Right lobe of liver (tissue), 6 donors: Measurements from ENCODE around the gene DCTN4. TPM values are rescaled to one million over a fixed set of nuclear protein-coding genes. Genes with fewer than 3 reads are reported as not detected.

Experiments
- ATAC-seq, 4 donors: fragments of 200-7000 bp; cut with Tn5 transposase; one replicate each; pipeline ENCODE4 v1.9.1; 2020; ENCODE audit warnings: mild to moderate bottlenecking in 4 of 4, moderate library complexity in 4 of 4
- DNase-seq, 3 donors: peaks; one replicate each; pipeline ENCODE4 v3.0.0-alpha.2; 2020
- H3K27ac ChIP-seq, 3 donors: fragments of 200-600 bp; one replicate each; pipeline ENCODE4 v1.8.0; 2022
- H3K27me3 ChIP-seq, 2 donors: fragments of 200-600 bp; one replicate each; pipeline ENCODE4 v1.8.0; 2022
- H3K36me3 ChIP-seq, 4 donors: fragments of 200-600 bp; sonication (generic) in 1 of 4; one replicate each; pipeline versions ENCODE4 v1.5.1 to v1.8.0; 2017 to 2022; ENCODE audit warnings: control low read depth in 1 of 4
- H3K4me1 ChIP-seq, 4 donors: fragments of 200-600 bp; sonication (generic) in 1 of 4; one replicate each; pipeline versions ENCODE4 v1.5.1 to v1.8.0; 2017 to 2022; ENCODE audit warnings: control low read depth in 1 of 4
- H3K4me3 ChIP-seq, 3 donors: fragments of 200-600 bp; one replicate each; pipeline ENCODE4 v1.8.0; 2022
- H3K9me3 ChIP-seq, 4 donors: fragments of 200-600 bp; sonication (generic) in 1 of 4; one replicate each; pipeline versions ENCODE4 v1.5.1 to v1.8.0; 2017 to 2022; ENCODE audit warnings: control low read depth in 1 of 4
- CTCF ChIP-seq, 4 donors: fragments of 200-600 bp in 3 of 4; fragments of 450-650 bp in 1 of 4; IDR thresholded peaks; one replicate each; pipeline versions ENCODE4 v1.5.1 to v1.8.0; 2016 to 2022; ENCODE audit warnings: antibody characterized with exemption in 4 of 4, mild to moderate bottlenecking in 2 of 4
- POLR2A ChIP-seq: fragments of 450-650 bp; IDR thresholded peaks from one replicate; pipeline ENCODE4 v1.6.1; 2017; ENCODE audit warnings: antibody characterized with exemption, mild to moderate bottlenecking
- WGBS: methylation state at CpG from one replicate; pipeline ENCODE4 v1.1.6; 2018; ENCODE audit warnings: low coverage, low lambda C conversion rate; ENCODE audit not compliant: insufficient coverage; ENCODE audit errors: missing lambda C conversion rate; 5-methylcytosine and 5-hydroxymethylcytosine counted together
- intact Hi-C, 2 donors: fragments of 100-400 bp; cut with DNase I; formaldehyde crosslinking; loops; one replicate each; pipeline versions ENCODE4 v1.11.2 to v1.14.1; 2022
- total RNA-seq, 6 experiments: library from RNA; depleted of rRNA in 2 of 6; stranded (reverse); fragments of >200 nt in 2 of 6; fragmentation: NEBNext Ultra II Directional in 3 of 6; extraction: Animal tissue kit (Norgen Biotek cat#: 25700) in 3 of 6; gene quantifications; one replicate each; pipeline versions ENCODE4 v1.1.0 to v1.2.4, GENCODE V29; 2016 to 2023
- donor health status: DM: no; HTN: yes; CAD: no.
- donor health status: DM: no; HTN: no; CAD: no.
- donor health status: DM: no; HTN: no; CAD: no.
- donor health status: DM: no; HTN: yes; CAD: no.
- donor health status: DM: no; HTN: yes; CAD: no.

DCTN4 gene
- total RNA-seq, 6 experiments from 2014 or later, result 25.2 to 30.5 (median 27.6) TPM

- no peaks in the 10 kb centered on the region for H3K4me1 ChIP-seq
- ATAC-seq (no peak), DNase-seq (no peak)
- intact Hi-C loops, result no loop called here
- H3K36me3 ChIP-seq, result no peaks in the 10 kb centered on the region
- 79% methylated on average over 2 of the region's 3 CpGs for WGBS
- no peak overlapping the region for H3K27ac ChIP-seq
- H3K9me3 ChIP-seq, result no peaks in the 10 kb centered on the region
- no peaks in the 10 kb centered on the region for H3K27me3 ChIP-seq
- TF ChIP-seq POLR2A, result no peak
- TF ChIP-seq CTCF (IDR thresholded peaks at IDR 0.05), result no peak
- no peak overlapping the region for H3K4me3 ChIP-seq
Measured at GRCh38 chr5:150663936-150664335, 94.9 kb downstream of the DCTN4 start.

DNA sequence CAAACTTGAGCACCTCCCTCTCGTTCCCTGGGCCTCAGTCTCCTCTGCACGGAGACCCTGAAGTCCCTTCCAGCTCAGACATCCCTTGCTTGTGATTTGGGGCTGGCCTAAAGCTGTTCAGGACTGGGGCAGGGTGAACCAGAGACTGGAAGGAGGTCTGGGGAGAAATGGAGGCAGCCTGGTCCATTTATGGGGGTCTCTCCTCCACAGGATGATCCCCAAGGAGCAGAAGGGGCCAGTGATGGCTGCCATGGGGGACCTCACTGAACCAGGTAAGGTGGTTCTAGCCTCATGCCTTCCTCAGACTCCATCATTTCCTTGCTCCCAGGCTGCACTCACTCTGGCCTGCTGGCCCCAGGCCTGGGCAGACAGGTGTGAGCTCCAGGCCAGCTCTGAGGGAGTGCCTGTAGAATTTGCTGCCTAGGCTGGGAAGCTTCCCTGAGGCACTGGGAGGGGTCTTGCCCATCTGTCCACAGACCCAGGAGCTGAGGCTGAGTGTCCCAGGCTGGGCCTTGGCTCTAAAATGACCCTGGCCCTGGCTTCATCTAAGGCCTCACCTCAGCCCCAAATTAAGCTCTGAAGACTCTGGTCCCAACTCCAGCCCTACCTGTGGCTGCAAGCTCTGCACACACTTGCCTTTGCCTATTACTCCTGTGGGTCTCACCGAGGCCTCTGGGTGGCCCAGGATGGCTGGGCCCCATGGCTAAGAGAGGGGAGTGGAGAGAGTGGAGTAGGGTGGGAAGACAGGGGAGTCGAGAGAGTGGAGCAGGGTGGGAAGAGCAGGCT, 95.9 kb downstream of the DCTN4 start:
- TF ChIP-seq CTCF (IDR thresholded peaks at IDR 0.05), result no peak
- no peak for TF ChIP-seq POLR2A
- ATAC-seq, result no peak
- intact Hi-C loops, result no loop called here
- H3K27me3 ChIP-seq, result no peaks in the 10 kb centered on the region
- H3K36me3 ChIP-seq, result no peaks in the 10 kb centered on the region
- WGBS, result 84% methylated on average over 4 of the region's 4 CpGs
- peaks cover 0 to 4% (median 0%) of the 10 kb centered on the region in 4 donors for H3K4me1 ChIP-seq
- no peaks in the 10 kb centered on the region for H3K9me3 ChIP-seq
- H3K27ac ChIP-seq, result no peak overlapping the region
- H3K4me3 ChIP-seq, result no peak overlapping the region
- peak in 1 of 3 donors; percentile 33 for DNase-seq

DNA sequence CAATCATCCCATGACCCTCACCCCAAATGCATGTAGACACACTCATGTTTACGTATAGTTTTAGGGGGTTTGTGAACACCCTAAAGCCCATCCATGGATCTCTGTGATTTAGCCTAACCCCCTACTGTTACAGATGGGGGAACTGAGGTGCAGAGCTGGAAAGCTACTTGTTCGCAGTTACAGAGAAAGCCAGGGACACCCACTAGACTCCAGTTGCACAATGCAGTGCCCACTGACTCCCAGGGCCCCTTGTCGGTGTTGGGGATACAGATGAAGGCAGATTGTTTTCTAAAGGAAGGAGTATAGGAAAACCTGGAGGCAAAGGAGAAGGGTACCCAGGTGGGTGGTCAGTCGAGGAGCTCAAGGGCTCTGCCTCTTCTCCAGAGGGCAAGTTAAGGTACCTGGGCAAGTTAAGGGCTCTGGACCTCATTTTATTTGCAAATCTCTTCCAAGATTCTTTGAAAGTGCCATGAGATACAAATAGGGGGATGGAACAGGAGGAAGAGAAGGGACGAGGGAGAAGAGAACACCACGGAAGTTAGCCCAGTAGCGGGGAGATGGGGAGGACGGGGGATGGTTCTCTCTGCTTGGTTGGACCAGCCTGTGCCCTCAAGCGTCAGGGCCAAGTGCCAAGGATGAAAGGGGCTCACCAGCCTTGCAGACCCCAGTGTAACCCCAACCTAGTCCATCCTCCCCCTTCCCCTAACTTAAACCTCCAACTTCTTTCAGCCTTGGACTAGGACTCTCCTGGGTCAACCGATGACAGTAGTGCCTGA, 96.8 kb downstream of the DCTN4 start:
- TF ChIP-seq POLR2A (no peak), CTCF (IDR thresholded peaks at IDR 0.05) (no peak)
- Histone ChIP-seq H3K4me1 (peaks cover 0 to 13% (median 3%) of the 10 kb centered on the region in 4 donors), H3K4me3 (no peak overlapping the region), H3K27me3 (no peaks in the 10 kb centered on the region), H3K27ac (no peak overlapping the region), H3K9me3 (no peaks in the 10 kb centered on the region), H3K36me3 (no peaks in the 10 kb centered on the region)
- ATAC-seq, result no peak
- WGBS, result 71% methylated on average over 6 of the region's 10 CpGs
- DNase-seq, result peak in 1 of 3 donors; percentile 22
- intact Hi-C loops, result no loop called here

DNA sequence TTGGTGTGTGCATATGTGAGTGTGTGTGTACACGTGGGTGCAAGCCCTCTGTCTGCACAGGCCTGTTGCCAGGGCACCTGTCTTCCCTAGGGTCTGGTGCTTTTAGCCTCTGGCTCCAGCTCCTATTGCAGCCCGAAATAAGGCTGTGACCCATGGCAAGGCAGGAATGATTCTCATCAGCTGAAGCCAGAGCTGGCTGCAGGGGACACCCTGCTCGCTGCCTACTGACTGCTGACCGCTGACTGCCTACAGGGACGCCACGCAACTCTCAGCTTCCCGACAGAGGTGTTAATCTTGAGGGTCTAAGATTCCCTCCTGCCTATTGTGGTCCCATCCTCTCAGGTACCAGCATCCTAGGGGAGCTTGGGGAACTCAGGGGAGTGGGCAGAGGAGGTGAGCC, 97.7 kb downstream of the DCTN4 start, which contains the start of gene MYOZ3:
MYOZ3 (plus strand) TSS at position 166 of the 400 bp plus-strand sequence. CDS start 1,691 bp downstream, outside the sequence.
- TF ChIP-seq POLR2A, result no peak
- no peak for TF ChIP-seq CTCF (IDR thresholded peaks at IDR 0.05)
- no peak for ATAC-seq
- H3K27ac ChIP-seq, result no peak within 1 kb of the TSS
- H3K27me3 ChIP-seq, result no peaks in the 10 kb centered on the region
- H3K4me1 ChIP-seq, result peaks cover 0 to 21% (median 5%) of the 10 kb centered on the region in 4 donors
- DNase-seq, result peak in 1 of 3 donors; percentile 40
- intact Hi-C loops, result no loop called here
- H3K9me3 ChIP-seq, result no peaks in the 10 kb centered on the region
- H3K36me3 ChIP-seq, result no peaks in the 10 kb centered on the region
- no peak within 1 kb of the TSS for H3K4me3 ChIP-seq
- 67% methylated on average over 2 of the region's 7 CpGs for WGBS
